Muscle of leg (tissue), 11 donors: ENCODE measurements around the gene ACSBG1. TPM values are rescaled to one million over a fixed set of nuclear protein-coding genes. Genes with fewer than 3 reads are reported as not detected.
A peak's percentile ranks its signal among the peaks of the same experiment; 100 is the strongest.

Source experiments
- DNase-seq: peaks from one replicate; pipeline ENCODE4 v3.0.0; 2013
- H3K27ac ChIP-seq: one replicate; pipeline ENCODE4 v1.5.1; 2013; ENCODE audit warnings: mild to moderate bottlenecking, low read length, control low read depth
- H3K27me3 ChIP-seq: one replicate; pipeline ENCODE4 v1.6.1; 2013; ENCODE audit warnings: low read length; ENCODE audit not compliant: control insufficient read depth, insufficient read depth
- H3K36me3 ChIP-seq: one replicate; pipeline ENCODE4 v1.6.1; 2013; ENCODE audit warnings: low read length; ENCODE audit not compliant: control insufficient read depth, insufficient read depth
- H3K4me1 ChIP-seq: one replicate; pipeline ENCODE4 v1.6.1; 2013; ENCODE audit warnings: low read length; ENCODE audit not compliant: control insufficient read depth, insufficient read depth
- H3K4me3 ChIP-seq: one replicate; pipeline ENCODE4 v1.5.1; 2013; ENCODE audit warnings: low read length, control low read depth
- H3K9me3 ChIP-seq: replicated peaks from 2 replicates; pipeline ENCODE4 v1.6.1; 2013; ENCODE audit warnings: low read depth, low read length; ENCODE audit not compliant: control insufficient read depth
- WGBS: methylation state at CpG from one replicate; pipeline ENCODE4 v1.1.5; 2013; ENCODE audit warnings: missing lambda C conversion rate; ENCODE audit not compliant: insufficient coverage; 5-methylcytosine and 5-hydroxymethylcytosine counted together
- polyA plus RNA-seq, 8 donors: library from polyadenylated mRNA; unstranded; fragments of 120-200 nt; gene quantifications; one replicate each; pipeline versions ENCODE4 v1.2.1 to v1.2.3, GENCODE V29; 2013; ENCODE audit warnings: inconsistent platforms in 1 of 8, low replicate concordance in 1 of 8; ENCODE audit not compliant: insufficient read length in 8 of 8, insufficient read depth in 1 of 8
- total RNA-seq: library from RNA; stranded (reverse); fragments of 120-200 nt; gene quantifications from one replicate; pipeline ENCODE4 v1.2.4, GENCODE V29; 2013

The ACSBG1 gene
- total and polyA plus RNA-seq, 9 donors: 0.22 to 2.1 (median 0.57) TPM

DNA sequence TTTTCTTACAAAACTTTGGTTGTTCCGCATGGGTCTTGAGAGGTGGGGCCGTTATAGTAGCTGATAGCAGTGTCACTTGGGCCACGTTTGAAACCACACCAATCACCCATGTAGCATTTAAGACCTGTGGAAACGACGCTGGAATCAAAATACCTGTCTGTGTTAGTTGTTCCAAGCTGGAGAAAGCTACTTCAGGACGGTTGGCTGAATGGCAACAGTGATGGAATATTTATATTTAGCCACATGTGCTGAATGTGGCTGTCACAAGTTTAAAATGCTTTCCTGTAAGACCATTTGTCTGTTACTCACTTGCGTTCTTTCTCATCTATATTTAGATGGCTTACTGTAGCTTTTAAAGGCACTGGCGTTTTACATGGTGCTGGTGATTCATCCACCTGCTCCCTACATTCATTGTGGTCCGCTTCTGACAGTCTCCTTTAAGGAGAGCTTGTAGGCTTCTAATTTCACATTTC lies 31.4 kb upstream of the ACSBG1 start:
- peak; percentile 84 for DNase-seq
- WGBS: 50% methylated on average over 2 of the region's 9 CpGs
- Histone ChIP-seq H3K4me3 (peak overlapping the region; percentile 77), H3K36me3 (peaks cover 4% of the 10 kb centered on the region), H3K9me3 (no peaks in the 10 kb centered on the region), H3K4me1 (peaks cover 17% of the 10 kb centered on the region), H3K27ac (peak overlapping the region; percentile 90), H3K27me3 (no peaks in the 10 kb centered on the region)

DNA sequence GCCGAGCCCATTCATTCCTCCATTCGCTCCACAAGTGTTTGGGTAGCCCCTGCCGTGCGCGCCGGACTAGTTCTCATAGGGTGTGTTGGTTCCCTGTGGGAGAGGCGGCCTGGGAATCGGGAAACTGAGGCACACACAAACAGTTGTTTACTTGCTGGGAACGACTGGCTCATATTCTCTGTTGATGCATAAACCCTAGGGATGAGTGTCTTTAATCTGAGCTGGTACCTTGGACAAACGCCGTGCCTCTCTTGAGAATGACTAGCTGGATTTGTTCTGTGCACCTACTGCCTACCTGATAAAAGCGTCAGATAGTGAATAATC lies 30.7 kb upstream of the ACSBG1 start:
- Histone ChIP-seq H3K27me3 (no peaks in the 10 kb centered on the region), H3K4me3 (peak overlapping the region; percentile 77), H3K36me3 (no peaks in the 10 kb centered on the region), H3K4me1 (peaks cover 17% of the 10 kb centered on the region), H3K9me3 (no peaks in the 10 kb centered on the region), H3K27ac (peak overlapping the region; percentile 90)
- no peak for DNase-seq
- WGBS: 53% methylated on average over 7 of the region's 12 CpGs

DNA sequence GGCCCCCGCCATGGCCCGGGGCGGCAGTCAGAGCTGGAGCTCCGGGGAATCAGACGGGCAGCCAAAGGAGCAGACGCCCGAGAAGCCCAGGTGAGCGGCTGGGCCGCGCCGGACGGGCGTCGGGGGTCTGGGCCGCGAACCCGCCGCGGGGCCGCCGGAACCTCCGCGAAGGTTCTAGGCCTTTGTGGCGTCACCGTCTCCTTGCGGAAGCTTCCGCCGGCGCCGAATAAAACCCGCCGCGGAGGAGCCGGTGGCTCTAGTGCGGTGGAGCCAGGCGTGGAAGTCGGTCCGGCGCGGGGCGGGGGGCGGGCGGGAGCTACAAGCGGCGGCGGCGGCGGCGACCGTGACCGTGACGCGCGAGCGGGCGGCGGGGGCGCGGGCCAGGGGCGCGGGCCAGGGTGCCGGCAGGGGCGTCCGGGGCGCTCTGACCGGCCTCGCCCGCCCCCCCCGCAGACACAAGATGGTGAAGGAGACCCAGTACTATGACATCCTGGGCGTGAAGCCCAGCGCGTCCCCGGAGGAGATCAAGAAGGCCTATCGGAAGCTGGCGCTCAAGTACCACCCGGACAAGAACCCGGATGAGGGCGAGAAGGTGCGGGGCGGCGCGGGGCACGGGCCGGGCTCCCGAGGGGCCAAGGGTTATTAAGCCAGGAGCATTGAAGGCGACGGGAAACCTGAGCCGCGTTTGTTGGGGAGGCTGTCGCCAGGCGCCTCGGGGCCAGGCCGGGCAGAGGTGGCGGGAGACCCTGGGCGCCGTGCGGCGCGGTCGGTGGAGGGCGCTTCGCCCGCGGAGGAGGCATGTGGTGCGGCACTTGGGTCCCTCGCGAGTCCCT lies 30.2 kb upstream of the ACSBG1 start, which contains the start of gene DNAJA4:
DNAJA4 (plus strand) TSS at position 259 of the 833 bp plus-strand sequence; CDS start at position 461, 202 bp downstream.
- Histone ChIP-seq H3K9me3 (no peaks in the 10 kb centered on the region), H3K36me3 (no peaks in the 10 kb centered on the region), H3K27ac (peak within 1 kb of the TSS; percentile 90), H3K27me3 (no peaks in the 10 kb centered on the region), H3K4me1 (peaks cover 17% of the 10 kb centered on the region), H3K4me3 (peak within 1 kb of the TSS; percentile 77)
- DNase-seq: peak; percentile 79
- 2% methylated on average over 104 of the region's 107 CpGs for WGBS

DNA sequence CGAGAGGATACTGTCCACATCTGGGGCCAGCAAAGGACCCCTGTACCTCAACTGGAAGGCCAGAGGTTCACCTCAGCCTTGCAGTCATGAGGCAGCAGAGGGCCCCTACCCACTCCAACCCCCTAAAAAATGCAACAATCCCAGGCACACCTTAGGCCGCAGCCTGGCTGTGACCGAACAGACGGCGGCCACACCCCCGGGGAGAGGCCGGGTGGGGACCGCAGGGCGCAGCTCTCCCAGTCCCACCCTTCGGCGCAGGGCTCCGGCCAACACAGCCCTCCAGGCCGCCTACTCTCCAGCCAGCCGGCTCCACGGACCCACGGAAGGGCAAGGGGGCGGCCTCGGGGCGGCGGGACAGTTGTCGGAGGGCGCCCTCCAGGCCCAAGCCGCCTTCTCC lies 29.5 kb upstream of the ACSBG1 start:
- peaks cover 16% of the 10 kb centered on the region for H3K4me1 ChIP-seq
- H3K4me3 ChIP-seq: peak overlapping the region; percentile 77
- WGBS: 51% methylated on average over 12 of the region's 23 CpGs
- H3K9me3 ChIP-seq: no peaks in the 10 kb centered on the region
- no peaks in the 10 kb centered on the region for H3K27me3 ChIP-seq
- no peak overlapping the region for H3K27ac ChIP-seq
- no peaks in the 10 kb centered on the region for H3K36me3 ChIP-seq
- DNase-seq: no peak

DNA sequence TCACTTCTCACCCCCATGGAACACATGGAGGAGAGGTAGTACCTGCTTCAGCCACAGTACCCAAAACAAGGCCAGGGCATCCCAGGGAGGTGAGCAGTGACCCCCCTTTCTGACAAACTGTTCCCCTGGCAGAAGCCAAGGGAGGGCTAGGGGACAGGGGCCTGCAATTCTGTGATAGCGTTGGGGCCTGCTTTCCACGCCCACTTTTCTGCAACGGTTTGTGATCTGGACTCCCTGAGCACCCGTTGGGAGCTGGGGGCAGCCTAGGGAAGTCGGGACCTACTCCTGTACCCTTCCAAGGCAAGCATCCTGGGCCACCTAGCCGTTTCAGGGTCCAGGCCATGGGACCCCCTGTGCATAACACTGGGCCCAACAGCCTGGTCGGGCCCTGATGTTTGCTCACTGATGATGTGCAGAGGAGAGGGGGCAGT lies 29.0 kb upstream of the ACSBG1 start:
- H3K36me3 ChIP-seq: no peaks in the 10 kb centered on the region
- peaks cover 11% of the 10 kb centered on the region for H3K4me1 ChIP-seq
- H3K4me3 ChIP-seq: no peak overlapping the region
- DNase-seq: no peak
- H3K9me3 ChIP-seq: no peaks in the 10 kb centered on the region
- H3K27me3 ChIP-seq: no peaks in the 10 kb centered on the region
- H3K27ac ChIP-seq: no peak overlapping the region
- 87% methylated on average over 6 of the region's 7 CpGs for WGBS

DNA sequence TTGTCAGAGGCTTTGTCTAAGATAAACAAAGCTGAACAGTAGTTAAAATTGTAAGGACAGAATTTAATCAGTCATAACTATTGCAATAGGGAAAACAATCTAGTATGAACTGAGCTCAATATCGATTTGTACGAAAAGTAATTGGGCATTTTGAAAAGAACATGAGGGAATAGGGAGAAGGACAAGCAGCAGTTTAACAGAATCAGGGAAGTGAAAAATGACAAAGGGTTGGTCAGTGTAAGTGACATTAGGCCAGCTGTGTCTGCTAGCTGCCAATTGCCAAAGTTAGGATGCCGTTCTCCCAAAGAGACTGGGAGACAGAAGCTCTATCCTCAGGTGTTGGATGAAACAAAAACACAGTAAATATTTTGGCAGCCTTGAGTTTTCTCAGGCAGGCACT lies 26.7 kb upstream of the ACSBG1 start:
- DNase-seq: no peak
- Histone ChIP-seq H3K36me3 (no peaks in the 10 kb centered on the region), H3K4me3 (no peak overlapping the region), H3K4me1 (peaks cover 10% of the 10 kb centered on the region), H3K9me3 (no peaks in the 10 kb centered on the region), H3K27me3 (no peaks in the 10 kb centered on the region), H3K27ac (no peak overlapping the region)
- 75% methylated on average over 3 of the region's 3 CpGs for WGBS

DNA sequence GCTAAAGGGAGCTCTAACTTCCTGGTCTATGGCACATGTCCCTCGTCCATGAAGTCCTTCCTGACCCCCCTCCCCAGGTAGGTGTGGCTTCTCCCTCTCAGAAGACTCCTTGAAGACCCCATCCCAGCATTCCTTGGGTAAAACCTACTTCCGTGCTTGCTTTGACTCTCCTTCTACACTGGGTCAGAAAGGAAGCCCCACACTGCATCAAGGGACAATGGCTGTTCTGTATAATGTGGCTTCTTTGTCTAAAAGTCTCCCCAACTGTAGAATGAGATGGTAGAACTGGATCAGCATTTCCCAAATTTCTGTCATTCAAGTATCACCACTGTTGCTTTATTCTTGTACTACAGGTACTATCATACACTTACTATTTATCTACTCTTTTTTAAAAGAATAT lies 26.1 kb upstream of the ACSBG1 start:
- 11% methylated on average over 1 of the region's 2 CpGs for WGBS
- Histone ChIP-seq H3K4me1 (peaks cover 8% of the 10 kb centered on the region), H3K36me3 (no peaks in the 10 kb centered on the region), H3K9me3 (no peaks in the 10 kb centered on the region), H3K27ac (no peak overlapping the region), H3K4me3 (no peak overlapping the region), H3K27me3 (no peaks in the 10 kb centered on the region)
- DNase-seq: no peak

DNA sequence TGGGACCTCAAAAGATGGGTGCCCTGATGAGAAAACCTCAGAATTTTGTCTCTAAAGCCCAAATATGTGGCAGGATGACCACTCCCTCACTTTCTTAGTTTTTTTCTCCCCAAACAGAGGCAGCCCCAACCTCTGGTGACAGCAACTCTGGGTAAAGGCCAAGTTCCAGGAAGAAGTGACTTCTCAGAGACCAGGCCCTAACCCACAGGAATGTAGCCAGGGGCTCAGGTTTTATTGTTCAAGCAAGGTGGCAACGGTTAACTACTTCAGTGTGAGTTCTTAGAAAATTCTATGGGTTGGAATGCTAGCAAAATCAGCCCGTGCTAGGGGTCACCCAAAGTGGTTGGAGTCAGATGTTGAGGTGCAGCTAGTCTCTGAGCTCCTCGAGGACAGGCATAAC lies 24.9 kb upstream of the ACSBG1 start:
- no peak for DNase-seq
- Histone ChIP-seq H3K4me3 (no peak overlapping the region), H3K4me1 (peaks cover 5% of the 10 kb centered on the region), H3K9me3 (no peaks in the 10 kb centered on the region), H3K27me3 (no peaks in the 10 kb centered on the region), H3K27ac (no peak overlapping the region), H3K36me3 (no peaks in the 10 kb centered on the region)
- 38% methylated on average over 1 of the region's 3 CpGs for WGBS

DNA sequence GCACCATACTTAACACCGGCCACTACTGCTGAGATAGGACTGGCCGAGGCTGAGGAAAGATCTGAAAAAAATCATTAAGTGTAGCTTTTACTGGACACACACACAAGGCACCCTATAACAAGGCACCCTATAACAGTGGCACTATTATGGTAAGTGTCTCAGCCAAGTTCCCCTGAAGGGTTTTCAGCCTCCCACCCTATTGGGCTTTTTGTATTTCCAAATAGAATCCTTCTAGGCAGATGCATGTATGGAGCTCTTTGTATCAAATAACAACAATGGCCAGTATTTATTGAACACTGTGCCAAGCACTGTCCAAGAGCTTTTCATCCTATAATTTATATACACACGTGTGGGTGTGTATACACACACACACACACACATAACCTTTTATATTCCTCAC lies 23.3 kb upstream of the ACSBG1 start:
- peaks cover 2% of the 10 kb centered on the region for H3K4me1 ChIP-seq
- H3K27ac ChIP-seq: no peak overlapping the region
- 100% methylated on average over 1 of the region's 3 CpGs for WGBS
- no peaks in the 10 kb centered on the region for H3K27me3 ChIP-seq
- no peak for DNase-seq
- H3K36me3 ChIP-seq: no peaks in the 10 kb centered on the region
- no peaks in the 10 kb centered on the region for H3K9me3 ChIP-seq
- H3K4me3 ChIP-seq: no peak overlapping the region

DNA sequence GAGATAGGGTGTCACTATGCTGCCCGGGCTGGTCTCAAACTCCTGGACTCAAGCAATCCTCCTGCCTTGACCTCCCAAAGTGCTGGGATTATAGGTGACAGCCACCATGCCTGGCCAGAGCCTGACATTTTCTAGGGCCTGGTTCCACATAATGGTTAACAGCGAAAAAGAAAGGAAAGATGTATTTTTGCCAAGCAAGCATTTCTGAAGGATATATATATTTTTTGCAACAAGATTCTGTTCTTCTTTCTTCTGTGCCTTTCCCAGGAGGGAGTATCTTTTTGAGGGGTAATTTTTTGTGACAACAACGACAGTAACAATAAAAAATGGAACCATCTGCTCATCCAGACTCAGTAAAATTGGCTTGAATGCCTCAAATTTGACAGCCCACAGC lies 21.7 kb upstream of the ACSBG1 start:
- Histone ChIP-seq H3K4me3 (no peak overlapping the region), H3K9me3 (no peaks in the 10 kb centered on the region), H3K4me1 (peaks cover 4% of the 10 kb centered on the region), H3K36me3 (no peaks in the 10 kb centered on the region), H3K27me3 (no peaks in the 10 kb centered on the region), H3K27ac (no peak overlapping the region)
- 100% methylated on average over 1 of the region's 3 CpGs for WGBS
- DNase-seq: no peak
